Colonic mucosa (tissue), 4 donors: ENCODE results near the gene LRRTM4. TPM values are rescaled to one million over a fixed set of nuclear protein-coding genes. Genes with fewer than 3 reads are reported as not detected.

Experiments
- DNase-seq: peaks from one replicate; pipeline ENCODE4 v3.0.0-alpha.2; 2020
- H3K27ac ChIP-seq: fragments of 200-600 bp; one replicate; pipeline ENCODE4 v1.8.0; 2021
- H3K27me3 ChIP-seq: fragments of 200-600 bp; one replicate; pipeline ENCODE4 v1.8.0; 2021
- H3K36me3 ChIP-seq: fragments of 200-600 bp; one replicate; pipeline ENCODE4 v1.8.0; 2021
- H3K4me1 ChIP-seq: fragments of 200-600 bp; one replicate; pipeline ENCODE4 v1.8.0; 2021; ENCODE audit warnings: mild to moderate bottlenecking
- H3K4me3 ChIP-seq: fragments of 200-600 bp; one replicate; pipeline ENCODE4 v1.8.0; 2021
- H3K9ac ChIP-seq, 2 donors: one replicate each; pipeline ENCODE4 v1.7.0; 2013; ENCODE audit warnings: control low read depth in 2 of 2, low read depth in 2 of 2, low read length in 2 of 2
- H3K9me3 ChIP-seq: fragments of 200-600 bp; one replicate; pipeline ENCODE4 v1.8.0; 2021
- CTCF ChIP-seq: fragments of 200-600 bp; IDR thresholded peaks from one replicate; pipeline ENCODE4 v1.8.0; 2022; ENCODE audit warnings: antibody characterized with exemption, mild to moderate bottlenecking
- intact Hi-C: fragments of 100-400 bp; cut with DNase I; formaldehyde crosslinking; loops from one replicate; pipeline ENCODE4 v1.14.1; 2022
- total RNA-seq, 2 donors: library from RNA; stranded (reverse); fragmentation: NEBNext Ultra II Directional in 1 of 2; extraction: Animal tissue kit (Norgen Biotek cat#: 25700) in 1 of 2; gene quantifications; one replicate each; pipeline ENCODE4 v1.2.1, GENCODE V29; 2021
- donor health status: healthy.
- donor health status: DM: no; HTN: no; CAD: no.
- donor health status: DM: no; HTN: no; CAD: no.

Gene LRRTM4
- total RNA-seq, 2 donors from 2014 or later: 0.32 TPM; not detected in 1

DNA sequence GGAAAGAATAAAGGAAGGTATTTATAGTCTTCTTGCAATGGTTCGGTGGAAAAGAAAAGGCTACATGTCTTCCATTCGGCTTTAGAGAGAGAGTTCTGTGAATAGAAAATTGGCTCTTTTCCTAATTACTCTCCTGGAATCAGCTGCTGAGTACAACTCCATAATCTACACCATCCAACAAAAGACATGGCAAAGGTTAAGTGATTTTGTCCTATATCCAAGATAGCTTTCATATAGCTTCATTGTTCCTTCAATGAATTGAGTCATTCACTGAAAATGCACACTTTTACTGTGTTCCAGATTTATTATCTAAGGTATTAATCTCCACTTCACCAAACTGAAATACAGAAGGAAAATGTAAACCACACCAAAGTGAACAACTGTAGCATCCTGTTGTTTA, 514.5 kb downstream of the LRRTM4 start:
- no peak overlapping the region for H3K9ac ChIP-seq
- no peaks in the 10 kb centered on the region for H3K27me3 ChIP-seq
- no peaks in the 10 kb centered on the region for H3K4me1 ChIP-seq
- H3K36me3 ChIP-seq: no peaks in the 10 kb centered on the region
- no peak for TF ChIP-seq CTCF
- H3K9me3 ChIP-seq: no peaks in the 10 kb centered on the region
- intact Hi-C loops: no loop called here
- H3K27ac ChIP-seq: no peak overlapping the region
- no peak for DNase-seq
- no peak overlapping the region for H3K4me3 ChIP-seq

DNA sequence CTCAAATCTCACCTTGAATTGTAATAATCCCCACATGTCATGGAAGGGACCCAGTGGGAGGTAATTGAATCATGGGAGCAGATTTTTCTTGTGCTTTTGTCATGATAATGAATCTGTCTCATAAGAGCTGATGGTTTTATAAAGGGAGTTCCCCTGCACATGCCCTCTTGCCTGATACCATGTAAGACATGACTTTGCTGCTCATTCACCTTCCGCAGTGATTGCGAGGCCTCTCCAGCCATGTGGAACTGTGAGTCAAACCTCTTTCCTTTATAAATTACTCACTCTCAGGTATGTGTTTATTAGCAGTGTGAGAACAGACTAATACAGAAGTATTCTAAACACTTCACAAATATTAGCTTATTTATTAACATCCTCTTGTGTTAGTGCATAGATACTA, 516.7 kb downstream of the LRRTM4 start:
- no peak for DNase-seq
- H3K27ac ChIP-seq: no peak overlapping the region
- H3K4me3 ChIP-seq: no peak overlapping the region
- H3K27me3 ChIP-seq: no peaks in the 10 kb centered on the region
- no peak for TF ChIP-seq CTCF
- no peaks in the 10 kb centered on the region for H3K4me1 ChIP-seq
- H3K9ac ChIP-seq: no peak overlapping the region
- no peaks in the 10 kb centered on the region for H3K36me3 ChIP-seq
- no peaks in the 10 kb centered on the region for H3K9me3 ChIP-seq
- intact Hi-C loops: no loop called here

DNA sequence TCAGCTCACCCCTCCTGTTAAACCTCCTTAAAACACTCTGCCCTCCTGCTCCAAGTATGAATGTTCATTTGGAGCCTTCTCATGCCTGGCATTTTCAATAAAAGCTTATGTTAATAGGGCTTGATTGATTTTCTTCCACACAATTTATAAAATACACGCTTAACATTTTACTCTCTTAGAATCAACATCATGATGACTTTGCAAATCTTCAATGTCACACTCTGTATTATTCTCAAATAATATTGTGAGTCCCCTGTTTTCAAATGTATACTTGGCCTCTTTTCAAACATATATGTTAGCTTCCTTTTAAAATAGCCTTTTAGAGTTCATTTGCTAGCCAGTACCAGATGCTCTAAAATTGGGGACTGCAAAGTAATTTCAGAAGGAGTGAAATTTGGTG, 520.3 kb downstream of the LRRTM4 start:
- Histone ChIP-seq H3K36me3 (no peaks in the 10 kb centered on the region), H3K4me3 (no peak overlapping the region), H3K4me1 (no peaks in the 10 kb centered on the region), H3K9me3 (no peaks in the 10 kb centered on the region), H3K27ac (no peak overlapping the region), H3K27me3 (no peaks in the 10 kb centered on the region), H3K9ac (no peak overlapping the region)
- intact Hi-C loops: no loop called here
- TF ChIP-seq CTCF: no peak
- no peak for DNase-seq

DNA sequence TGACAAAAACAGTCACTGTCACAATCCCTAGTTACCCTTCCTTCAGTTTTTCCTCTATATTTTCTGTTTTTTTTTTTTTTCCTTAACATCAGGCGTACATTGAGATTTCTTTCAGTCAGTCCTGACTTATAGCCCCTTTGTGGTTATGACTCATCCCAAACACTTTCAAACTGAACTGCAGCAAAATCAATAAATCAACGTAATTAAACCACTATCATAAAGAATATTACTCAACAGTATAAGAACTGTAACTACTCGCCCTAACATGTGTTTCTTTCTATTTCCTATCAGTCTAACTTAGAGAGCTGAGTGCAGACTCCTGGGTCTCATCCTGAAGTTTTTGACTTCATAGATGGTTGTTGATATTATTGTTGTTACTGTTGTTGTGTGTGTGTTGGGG, 523.5 kb downstream of the LRRTM4 start:
- Histone ChIP-seq H3K9me3 (no peaks in the 10 kb centered on the region), H3K27ac (no peak overlapping the region), H3K4me3 (no peak overlapping the region), H3K9ac (no peak overlapping the region), H3K4me1 (no peaks in the 10 kb centered on the region), H3K27me3 (no peaks in the 10 kb centered on the region), H3K36me3 (no peaks in the 10 kb centered on the region)
- intact Hi-C loops: no loop called here
- TF ChIP-seq CTCF: no peak
- DNase-seq: no peak

DNA sequence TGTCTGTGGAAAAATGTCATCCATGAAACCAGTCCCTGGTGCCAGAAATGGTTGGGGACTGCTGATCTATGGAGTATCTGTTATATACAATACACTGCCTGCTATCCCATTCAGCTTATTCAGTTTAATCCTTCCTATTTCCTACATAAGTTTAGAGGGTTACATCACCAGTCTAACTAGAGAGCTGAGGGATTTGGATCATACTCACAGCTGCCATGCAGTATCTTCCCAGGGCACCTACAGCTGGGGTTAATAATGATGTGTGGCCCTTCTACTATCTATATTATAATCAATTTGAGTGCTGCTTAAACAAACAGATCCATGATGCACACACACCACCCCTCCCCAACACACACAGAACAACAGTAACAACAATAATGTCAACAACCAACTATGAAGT, 524.0 kb downstream of the LRRTM4 start:
- DNase-seq: no peak
- Histone ChIP-seq H3K4me1 (no peaks in the 10 kb centered on the region), H3K27me3 (no peaks in the 10 kb centered on the region), H3K4me3 (no peak overlapping the region), H3K9me3 (no peaks in the 10 kb centered on the region), H3K36me3 (no peaks in the 10 kb centered on the region), H3K9ac (no peak overlapping the region), H3K27ac (no peak overlapping the region)
- intact Hi-C loops: no loop called here
- no peak for TF ChIP-seq CTCF

- H3K9me3 ChIP-seq: no peaks in the 10 kb centered on the region
- H3K27me3 ChIP-seq: no peaks in the 10 kb centered on the region
- no peak for DNase-seq
- no peak overlapping the region for H3K4me3 ChIP-seq
- no peaks in the 10 kb centered on the region for H3K36me3 ChIP-seq
- H3K4me1 ChIP-seq: no peaks in the 10 kb centered on the region
- no peak overlapping the region for H3K9ac ChIP-seq
- intact Hi-C loops: no loop called here
- no peak for TF ChIP-seq CTCF
- no peak overlapping the region for H3K27ac ChIP-seq
Measured at GRCh38 chr2:76997296-76997695, 524.9 kb downstream of the LRRTM4 start.
